HT-29 (cell line): ENCODE data around the gene PTDSS2. TPM values are rescaled to one million over a fixed set of nuclear protein-coding genes. Genes with fewer than 3 reads are reported as not detected.
"Not testable (repeated sequence)": the region's sequence is repeated elsewhere in the genome, so short reads cannot be mapped to it uniquely, and the experiment has no call there.

Experiments
- DNase-seq: peaks from one replicate; pipeline ENCODE4 v3.0.0-alpha.2; 2015; ENCODE audit warnings: low spot score
- total RNA-seq: library from RNA; depleted of rRNA; stranded (reverse); fragments of >200 nt; shearing (Covaris generic); gene quantifications from 2 replicates; pipeline ENCODE4 v1.2.3, GENCODE V29; 2014

PTDSS2 gene
- total RNA-seq, 1 experiment from 2014 or later: 56.6 TPM

DNA sequence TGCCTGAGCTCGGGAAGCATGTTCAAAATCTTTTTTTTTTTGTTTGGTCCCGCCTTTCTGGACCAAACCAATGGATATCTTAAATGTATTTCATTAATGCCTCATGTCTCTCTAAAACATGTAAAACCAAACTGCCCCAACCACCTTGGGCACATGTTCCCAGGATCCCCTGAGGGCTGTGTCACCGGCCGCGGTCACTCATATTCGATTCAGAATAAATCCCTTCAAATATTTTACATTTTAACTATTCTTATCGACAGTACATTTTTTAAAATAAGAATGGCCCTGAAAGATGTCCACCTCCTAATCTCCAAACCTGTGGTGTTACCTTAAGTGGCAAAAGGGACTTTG lies 54.9 kb downstream of the PTDSS2 start:
- no peak for DNase-seq

GRCh38 chr11:506238-506994 lies 56.3 kb downstream of the PTDSS2 start:
- peak; percentile 98 for DNase-seq

- peak; percentile 91 for DNase-seq
These were observed 57.1 kb downstream of the PTDSS2 start, which contains the start of gene RNH1 for GRCh38 chr11:506995-507726. TSS of gene RNH1 (minus strand) at chr11:507242. CDS start at chr11:502162, 5,080 bp downstream.

GRCh38 chr11:507727-508515 lies 57.8 kb downstream of the PTDSS2 start:
- DNase-seq: no peak

DNA sequence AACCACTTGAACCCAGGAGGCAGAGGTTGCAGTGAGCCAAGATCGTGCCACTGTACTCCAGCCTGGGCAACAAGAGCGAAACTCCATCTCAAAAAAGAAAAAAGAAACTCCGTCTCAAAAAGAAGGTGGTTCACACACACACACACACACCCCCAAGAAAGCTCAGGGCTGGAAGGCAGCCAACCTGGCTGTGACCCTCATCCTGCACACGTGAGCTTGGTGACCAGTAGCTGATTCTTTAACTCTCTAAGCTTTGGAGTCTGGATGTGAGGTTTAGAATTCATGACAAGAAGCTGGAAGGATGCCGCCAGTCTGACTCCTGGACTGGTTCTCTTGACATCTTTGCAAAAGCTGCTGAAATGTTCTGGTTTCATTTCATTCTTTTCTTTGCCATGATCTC lies 58.9 kb downstream of the PTDSS2 start:
- no peak for DNase-seq

GRCh38 chr11:512761-513595 lies 62.9 kb downstream of the PTDSS2 start:
- DNase-seq: no peak

DNA sequence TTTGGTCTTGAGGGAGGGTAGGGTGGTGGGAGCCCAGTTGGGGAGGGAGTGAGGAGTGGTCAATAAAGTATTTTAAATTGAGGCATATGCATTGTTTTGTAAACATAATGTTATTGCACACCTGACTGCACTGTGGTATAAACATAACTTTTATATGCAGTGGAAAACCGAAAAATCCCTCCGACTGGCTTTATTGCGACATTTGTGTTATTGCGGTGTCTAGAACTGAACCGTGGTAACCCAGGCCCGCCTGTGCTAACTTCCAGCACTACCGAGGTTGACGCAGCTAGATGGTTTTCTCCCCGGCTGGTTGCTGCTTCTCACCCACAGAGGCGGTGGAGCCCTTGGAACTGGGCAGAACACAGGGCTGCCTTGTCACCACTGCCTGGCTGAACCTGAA lies 64.5 kb downstream of the PTDSS2 start:
- no peak for DNase-seq

DNA sequence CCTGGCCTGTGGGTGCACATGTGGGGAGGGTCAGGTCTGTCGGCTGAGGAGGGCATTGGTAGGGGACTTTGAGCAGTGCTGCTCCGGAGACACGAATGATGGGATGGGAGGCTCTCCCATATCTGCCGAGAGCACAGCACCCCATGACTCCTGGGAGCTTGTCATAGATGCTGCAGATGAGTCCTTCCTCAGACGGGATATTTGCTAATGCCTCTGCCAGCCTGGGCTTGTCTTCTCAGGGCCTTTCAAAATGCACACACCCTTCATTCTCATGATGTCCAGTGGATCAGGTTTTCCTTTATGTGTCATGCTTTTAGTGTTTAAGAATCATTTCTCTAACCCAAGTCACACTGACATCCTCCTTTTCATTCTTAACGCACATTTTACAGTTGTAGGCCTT lies 65.1 kb downstream of the PTDSS2 start:
- DNase-seq: no peak

DNA sequence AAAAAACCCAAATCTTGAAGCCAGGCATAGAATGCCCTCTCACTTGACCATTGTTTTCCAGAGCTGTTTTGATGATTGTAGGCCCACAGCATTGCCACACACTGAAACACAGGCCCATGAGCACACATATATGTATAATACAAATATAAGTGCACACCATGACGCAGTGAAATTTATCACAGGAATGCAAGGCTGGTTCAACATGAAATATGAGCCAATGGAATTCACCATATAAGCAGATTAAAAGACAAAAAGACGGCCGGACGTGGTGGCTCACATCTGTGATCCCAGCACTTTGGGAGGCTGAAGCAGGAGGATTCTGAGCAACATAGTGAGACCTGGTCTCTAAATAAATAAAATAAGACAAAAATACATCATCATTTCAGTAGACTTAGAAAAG lies 66.3 kb downstream of the PTDSS2 start:
- no peak for DNase-seq

DNA sequence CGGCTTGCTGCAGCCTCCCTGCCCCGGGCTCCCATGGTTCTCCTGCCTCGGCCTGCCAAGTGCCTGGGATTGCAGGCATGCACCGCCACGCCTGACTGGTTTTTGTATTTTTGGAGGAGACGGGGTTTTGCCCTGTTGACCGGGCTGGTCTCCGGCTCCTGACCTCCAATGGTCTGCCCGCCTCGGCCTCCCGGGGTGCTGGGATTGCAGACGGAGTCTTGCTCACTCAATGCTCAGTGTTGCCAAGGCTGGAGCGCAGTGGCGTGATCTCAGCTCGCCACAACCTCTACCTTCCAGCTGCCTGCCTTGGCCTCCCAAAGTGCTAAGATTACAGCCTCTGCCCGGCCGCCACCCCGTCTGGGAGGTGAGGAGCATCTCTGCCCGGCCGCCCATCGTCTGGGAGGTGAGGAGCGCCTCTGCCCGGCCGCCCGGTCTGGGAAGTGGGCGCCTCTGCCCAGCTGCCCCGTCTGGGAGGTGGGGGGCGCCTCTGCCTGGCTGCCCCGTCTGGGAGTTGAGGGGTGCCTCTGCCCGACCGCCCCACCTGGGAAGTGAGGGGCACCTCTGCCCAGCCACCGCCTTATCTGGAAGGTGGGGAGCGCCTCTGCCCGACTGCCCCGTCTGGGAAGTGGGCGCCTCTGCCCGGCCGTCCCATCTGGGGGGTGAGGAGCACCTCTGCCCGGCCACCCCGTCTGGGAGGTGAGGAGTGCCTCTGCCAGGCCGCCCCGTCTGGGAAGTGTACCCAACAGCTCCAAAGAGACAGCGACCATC lies 67.0 kb downstream of the PTDSS2 start:
- not testable (repeated sequence) for DNase-seq

GRCh38 chr11:518463-519202 lies 68.6 kb downstream of the PTDSS2 start:
- peak; percentile 100 for DNase-seq

DNA sequence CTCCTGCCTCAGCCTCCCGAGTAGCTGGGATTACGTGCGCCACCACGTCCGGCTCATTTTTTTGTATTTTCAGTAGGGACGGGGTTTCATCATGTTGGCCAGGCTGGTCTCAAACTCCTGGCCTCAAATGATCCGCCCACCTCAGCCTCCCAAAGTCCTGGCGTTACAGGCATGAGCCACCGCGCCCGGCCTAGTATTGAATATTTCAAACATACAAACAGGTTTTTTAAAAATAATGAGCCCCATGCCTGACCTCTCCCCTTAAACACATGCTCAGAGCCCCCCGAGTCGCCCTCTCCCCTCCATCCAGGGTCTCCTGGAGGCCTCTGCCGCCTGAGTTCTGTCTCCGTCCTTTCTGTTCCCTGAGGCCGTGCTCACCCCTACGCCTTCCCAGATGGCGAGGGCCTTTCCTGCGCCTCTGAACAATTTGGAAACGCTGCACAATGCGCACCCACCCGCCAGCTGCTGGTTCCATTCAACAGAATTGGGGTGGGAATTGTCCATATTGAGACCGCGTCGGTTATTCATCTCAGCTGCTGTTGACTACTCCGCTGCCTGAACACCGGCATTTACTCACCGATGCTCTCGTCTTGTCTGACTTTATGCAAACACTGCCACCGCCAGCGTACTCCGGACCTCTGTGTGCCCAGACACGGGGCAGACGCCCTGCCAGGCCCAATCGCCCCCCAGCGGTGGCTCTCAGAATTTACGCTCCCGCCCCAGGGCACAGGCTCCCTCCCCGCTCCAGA lies 70.5 kb downstream of the PTDSS2 start:
- DNase-seq: no peak

- no peak for DNase-seq
These were observed 71.2 kb downstream of the PTDSS2 start for GRCh38 chr11:521177-521688.

GRCh38 chr11:526192-526591 lies 76.1 kb downstream of the PTDSS2 start:
- no peak for DNase-seq

DNA sequence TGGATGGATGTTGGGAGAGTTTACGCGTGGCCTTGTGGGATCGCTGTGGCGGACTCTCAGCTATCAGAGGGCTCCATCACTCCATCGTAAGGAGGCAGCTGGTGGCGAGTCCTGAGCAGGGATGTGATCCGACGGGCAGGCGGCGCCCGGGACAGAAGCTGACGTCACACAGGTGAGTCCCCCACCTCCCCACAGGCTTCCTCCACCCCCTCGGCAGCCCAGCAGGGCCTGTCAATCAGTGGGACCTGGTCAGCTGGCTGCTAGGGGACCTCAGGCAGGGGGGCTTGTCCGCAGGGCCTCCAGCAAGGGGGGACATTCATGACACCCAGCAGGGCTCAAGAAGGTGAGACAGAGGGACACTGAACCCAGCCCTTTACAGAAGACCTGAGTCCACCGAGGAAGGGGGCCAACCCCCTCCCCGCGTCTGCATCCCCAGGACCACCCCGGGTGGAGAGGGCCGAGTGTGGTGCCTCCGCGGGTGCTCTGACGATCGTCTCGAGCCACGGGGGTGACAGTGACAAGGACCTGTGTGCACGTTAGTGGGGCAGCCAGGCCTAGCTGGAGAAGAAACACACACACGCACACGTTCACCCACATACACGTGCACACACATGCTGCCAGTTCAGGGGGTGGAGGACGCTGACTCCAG lies 78.2 kb downstream of the PTDSS2 start:
- no peak for DNase-seq

DNA sequence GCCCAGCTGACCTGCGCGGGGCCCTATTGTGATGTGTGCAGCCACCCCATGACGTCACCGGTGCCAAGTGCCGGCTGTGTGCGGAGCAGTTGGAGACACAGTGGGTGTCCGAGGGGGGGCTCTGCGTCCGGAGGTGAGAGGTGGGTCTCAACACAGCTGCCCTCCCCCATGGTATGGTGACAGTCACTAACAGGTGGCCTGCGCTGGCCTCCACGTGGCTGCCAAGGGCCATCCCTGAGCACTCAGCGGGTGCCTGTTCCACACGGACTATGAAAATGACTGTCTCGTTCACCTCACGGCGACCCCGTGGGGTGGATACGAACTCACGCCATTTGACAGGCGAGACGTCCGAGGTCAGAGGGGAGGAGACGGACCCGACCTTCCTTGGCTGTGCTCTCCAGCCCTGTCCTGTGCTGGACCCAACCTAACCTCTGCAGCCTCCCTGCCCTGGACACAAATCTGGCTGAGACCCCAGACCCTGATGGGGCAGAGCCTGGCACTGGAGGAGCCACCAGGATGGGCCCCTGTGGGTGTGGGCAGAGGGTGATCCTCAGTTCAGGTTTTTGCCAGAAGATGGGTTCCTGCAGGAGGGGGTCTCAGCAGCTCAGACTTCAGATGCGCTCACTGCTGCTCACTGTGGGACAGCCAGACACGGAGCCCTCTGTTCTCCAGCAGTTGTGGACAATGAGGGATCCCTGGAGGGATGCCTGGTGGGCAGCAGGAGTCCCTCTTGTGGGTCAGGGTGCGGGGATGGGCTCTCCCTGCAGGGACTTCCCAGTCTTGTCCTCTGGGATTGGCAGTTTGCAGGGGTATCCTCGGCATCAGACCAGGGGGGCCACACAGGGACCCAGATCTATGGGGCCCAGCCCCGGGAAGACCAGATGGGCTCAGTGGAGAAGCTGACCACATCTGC lies 79.0 kb downstream of the PTDSS2 start:
- DNase-seq: no peak

- DNase-seq: no peak
These were observed 79.8 kb downstream of the PTDSS2 start for GRCh38 chr11:529728-530411.
